HepG2 (cell line): Measurements from ENCODE around the gene SH3BP2. TPM values are rescaled to one million over a fixed set of nuclear protein-coding genes. Genes with fewer than 3 reads are reported as not detected.

Experiments used
- HINFP ChIP-seq: sonication (generic); formaldehyde crosslinking; IDR thresholded peaks from 2 replicates; pipeline ENCODE4 v1.4.0; 2020; ENCODE audit warnings: low read depth, mild to moderate bottlenecking, missing genetic modification reagents
- NFE2L1 ChIP-seq: sonication (generic); formaldehyde crosslinking; IDR thresholded peaks from 2 replicates; pipeline ENCODE4 v1.4.0; 2020; ENCODE audit warnings: missing genetic modification reagents, mild to moderate bottlenecking, borderline replicate concordance
- ZBTB46 ChIP-seq: sonication (generic); formaldehyde crosslinking; IDR thresholded peaks from 2 replicates; pipeline ENCODE4 v1.4.0; 2020; ENCODE audit warnings: mild to moderate bottlenecking, missing genetic modification reagents, borderline replicate concordance
- ZNF354B ChIP-seq: sonication (generic); formaldehyde crosslinking; IDR thresholded peaks from 2 replicates; pipeline ENCODE4 v1.8.0; 2022; ENCODE audit warnings: mild to moderate bottlenecking, missing genetic modification reagents
- ZNF407 ChIP-seq: sonication (generic); formaldehyde crosslinking; IDR thresholded peaks from one replicate; pipeline ENCODE4 v1.5.1; 2020; ENCODE audit warnings: mild to moderate bottlenecking, missing genetic modification reagents; ENCODE audit errors: not compliant biosample characterization
- ZNF687 ChIP-seq: sonication (generic); formaldehyde crosslinking; IDR thresholded peaks from 2 replicates; pipeline ENCODE4 v1.5.1; 2020; ENCODE audit warnings: mild to moderate bottlenecking, missing genetic modification reagents, moderate library complexity
- ZNF83 ChIP-seq: sonication (generic); formaldehyde crosslinking; IDR thresholded peaks from 2 replicates; pipeline ENCODE4 v1.4.0; 2020; ENCODE audit warnings: missing genetic modification reagents, mild to moderate bottlenecking, borderline replicate concordance
- polyA plus RNA-seq, 8 experiments: library from polyadenylated mRNA; depleted of rRNA in 3 of 8; stranded (reverse) in 7 of 8; unstranded in 1 of 8; fragments of >200 nt; fragmentation: Illumina TruSeq in 4 of 8; extraction: Trizol in 4 of 8; gene quantifications; 2 replicates each; pipeline versions ENCODE4 v1.2.1 to v1.2.3, GENCODE V29; 2011 to 2016; ENCODE audit warnings: low read depth in 4 of 8, missing spikeins in 1 of 8, mixed read lengths in 1 of 8; ENCODE audit not compliant: insufficient read depth in 1 of 8
- total RNA-seq, 5 experiments: library from RNA; depleted of rRNA; stranded (reverse); fragments of >200 nt; fragmentation: Illumina TruSeq; extraction: Trizol; gene quantifications; 2 replicates each; pipeline ENCODE4 v1.2.3, GENCODE V29; 2016; ENCODE audit warnings: low read depth in 1 of 5

The SH3BP2 gene
- total and polyA plus RNA-seq, 2 of the 13 experiments (the other 11 are each of a cell fraction or from before 2014, with no cell fraction given) = 16.9 to 34.5 TPM

- TF ChIP-seq ZNF687 (CRISPR knock-in tag) (peak; percentile 90), ZBTB46 (CRISPR knock-in tag) (no peak), HINFP (CRISPR knock-in tag) (peak; percentile 33; the same call in 1 of the 2 replicates), NFE2L1 (CRISPR knock-in tag) (no peak), ZNF407 (CRISPR knock-in tag) (no peak), ZNF83 (CRISPR knock-in tag) (no peak), ZNF354B (CRISPR knock-in tag) (no peak)
These were observed 36.8 kb upstream of the SH3BP2 start, which contains the start of gene TNIP2 (continued) for GRCh38 chr4:2755821-2756690.
